Pancreas (tissue), 10 donors: ENCODE data around the gene COX6A1. TPM values are rescaled to one million over a fixed set of nuclear protein-coding genes. Genes with fewer than 3 reads are reported as not detected.
A peak's percentile ranks its signal among the peaks of the same experiment; 100 is the strongest.
"Not testable (repeated sequence)": the region's sequence is repeated elsewhere in the genome, so short reads cannot be mapped to it uniquely, and the experiment has no call there.

Experiments used
- ATAC-seq, 4 donors: fragments of 200-7000 bp; cut with Tn5 transposase; one replicate each; pipeline versions ENCODE4 v1.8.0 to v1.9.1; 2020; ENCODE audit warnings: mild to moderate bottlenecking in 4 of 4, moderate library complexity in 4 of 4
- DNase-seq, 6 donors: peaks; one replicate each; pipeline ENCODE4 v3.0.0-alpha.2; 2020
- FAIRE-seq: peaks from 2 replicates; lab custom pipeline; 2012; peaks lifted over from hg19 to GRCh38; lab: Jason Lieb, UNC
- H3K27ac ChIP-seq, 4 donors: fragments of 200-600 bp; sonication (generic); 1 replicate in 3 of 4; 2 replicates in 1 of 4; pipeline versions ENCODE4 v1.5.0 to v1.8.0; 2020
- H3K27me3 ChIP-seq, 4 donors: fragments of 200-600 bp; one replicate each; pipeline ENCODE4 v1.8.0; 2021
- H3K36me3 ChIP-seq, 3 donors: fragments of 200-600 bp; sonication (generic) in 1 of 3; one replicate each; pipeline versions ENCODE4 v1.5.0 to v1.8.0; 2020 to 2021
- H3K4me1 ChIP-seq, 3 donors: fragments of 200-600 bp; one replicate each; pipeline ENCODE4 v1.8.0; 2021
- H3K4me3 ChIP-seq, 4 donors: fragments of 200-600 bp; sonication (generic) in 2 of 4; one replicate each; pipeline versions ENCODE4 v1.5.0 to v1.8.0; 2020 to 2021
- H3K9me3 ChIP-seq, 4 donors: fragments of 200-600 bp; one replicate each; pipeline ENCODE4 v1.8.0; 2021
- WGBS, 2 donors: extraction: QIAGEN DNeasy Blood & Tissue Kit; methylation state at CpG; one replicate each; pipeline ENCODE4 v1.1.7; 2013; 5-methylcytosine and 5-hydroxymethylcytosine counted together
- intact Hi-C, 3 donors: fragments of 100-400 bp; cut with DNase I; formaldehyde crosslinking; loops; one replicate each; pipeline versions ENCODE4 v1.11.1 to v1.14.2; 2022
- polyA plus RNA-seq, 2 donors: library from polyadenylated mRNA; stranded (reverse); fragments of 200-250 nt; gene quantifications; one replicate each; pipeline ENCODE4 v1.2.3, GENCODE V29; 2013
- total RNA-seq, 6 donors: library from RNA; stranded (reverse); fragmentation: NEBNext Ultra II Directional in 4 of 6; extraction: Animal tissue kit (Norgen Biotek cat#: 25700) in 4 of 6; gene quantifications; one replicate each; pipeline versions ENCODE4 v1.2.1 to v1.2.4, GENCODE V29; 2021 to 2023
- TF ChIP-seq, protein P1 (sequence below), 4 donors: fragments of 200-600 bp; sonication (generic) in 3 of 4; IDR thresholded peaks; one replicate each; pipeline versions ENCODE4 v1.5.0 to v1.8.0; 2021; ENCODE audit warnings: antibody characterized with exemption in 4 of 4
- donor health status: healthy with polysubstance abuse.
- donor health status: DM: no; HTN: no; CAD: no; lungs with moderate emphysema.
- donor health status: DM: no; HTN: no; CAD: no.
- donor health status: control.
- donor health status: control.
- donor health status: Bipolar disorder and iron deficiency.
- donor health status: DM: yes; HTN: yes; CAD: no.
- donor health status: DM: no; HTN: no; CAD: no.
- donor health status: DM: no; HTN: no; CAD: no.
- donor health status: DM: yes; HTN: yes; CAD: no.

Gene COX6A1
- total and polyA plus RNA-seq, 8 donors, result 118 to 324 (median 144) TPM

DNA sequence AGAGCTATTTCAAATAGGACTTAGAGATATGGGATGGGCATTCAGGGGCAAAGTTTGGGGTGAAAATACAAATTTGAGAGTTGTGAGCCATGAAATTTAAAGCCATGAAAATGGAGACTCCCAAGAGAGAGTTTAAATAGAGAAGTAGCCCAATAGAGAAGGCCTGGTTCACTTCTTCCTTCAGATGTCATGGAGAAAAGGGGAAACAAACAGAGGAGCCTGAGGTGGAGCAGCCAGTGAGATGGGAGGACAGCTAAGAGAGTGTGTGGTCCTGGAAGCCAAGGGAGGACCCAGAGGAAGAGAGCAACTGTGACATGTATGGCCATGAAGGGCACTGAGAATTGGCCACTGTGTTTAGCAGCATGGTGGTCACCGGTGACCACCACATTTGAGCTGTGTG, 45.7 kb downstream of the COX6A1 start:
- H3K36me3 ChIP-seq, result no peaks in the 10 kb centered on the region
- FAIRE-seq (no peak), DNase-seq (no peak), ATAC-seq (no peak)
- H3K9me3 ChIP-seq, result no peaks in the 10 kb centered on the region
- H3K4me1 ChIP-seq, result peaks cover 0 to 3% (median 0%) of the 10 kb centered on the region in 3 donors
- H3K27ac ChIP-seq, result no peak overlapping the region
- WGBS, 2 donors, result 97 to 100% methylated on average over 1 of the region's 1 CpG
- H3K4me3 ChIP-seq, result no peak overlapping the region
- TF ChIP-seq, protein P1, sequence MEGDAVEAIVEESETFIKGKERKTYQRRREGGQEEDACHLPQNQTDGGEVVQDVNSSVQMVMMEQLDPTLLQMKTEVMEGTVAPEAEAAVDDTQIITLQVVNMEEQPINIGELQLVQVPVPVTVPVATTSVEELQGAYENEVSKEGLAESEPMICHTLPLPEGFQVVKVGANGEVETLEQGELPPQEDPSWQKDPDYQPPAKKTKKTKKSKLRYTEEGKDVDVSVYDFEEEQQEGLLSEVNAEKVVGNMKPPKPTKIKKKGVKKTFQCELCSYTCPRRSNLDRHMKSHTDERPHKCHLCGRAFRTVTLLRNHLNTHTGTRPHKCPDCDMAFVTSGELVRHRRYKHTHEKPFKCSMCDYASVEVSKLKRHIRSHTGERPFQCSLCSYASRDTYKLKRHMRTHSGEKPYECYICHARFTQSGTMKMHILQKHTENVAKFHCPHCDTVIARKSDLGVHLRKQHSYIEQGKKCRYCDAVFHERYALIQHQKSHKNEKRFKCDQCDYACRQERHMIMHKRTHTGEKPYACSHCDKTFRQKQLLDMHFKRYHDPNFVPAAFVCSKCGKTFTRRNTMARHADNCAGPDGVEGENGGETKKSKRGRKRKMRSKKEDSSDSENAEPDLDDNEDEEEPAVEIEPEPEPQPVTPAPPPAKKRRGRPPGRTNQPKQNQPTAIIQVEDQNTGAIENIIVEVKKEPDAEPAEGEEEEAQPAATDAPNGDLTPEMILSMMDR (IDR thresholded peaks at IDR 0.05), result no peak
- intact Hi-C loops, result no loop called here
- no peaks in the 10 kb centered on the region for H3K27me3 ChIP-seq

DNA sequence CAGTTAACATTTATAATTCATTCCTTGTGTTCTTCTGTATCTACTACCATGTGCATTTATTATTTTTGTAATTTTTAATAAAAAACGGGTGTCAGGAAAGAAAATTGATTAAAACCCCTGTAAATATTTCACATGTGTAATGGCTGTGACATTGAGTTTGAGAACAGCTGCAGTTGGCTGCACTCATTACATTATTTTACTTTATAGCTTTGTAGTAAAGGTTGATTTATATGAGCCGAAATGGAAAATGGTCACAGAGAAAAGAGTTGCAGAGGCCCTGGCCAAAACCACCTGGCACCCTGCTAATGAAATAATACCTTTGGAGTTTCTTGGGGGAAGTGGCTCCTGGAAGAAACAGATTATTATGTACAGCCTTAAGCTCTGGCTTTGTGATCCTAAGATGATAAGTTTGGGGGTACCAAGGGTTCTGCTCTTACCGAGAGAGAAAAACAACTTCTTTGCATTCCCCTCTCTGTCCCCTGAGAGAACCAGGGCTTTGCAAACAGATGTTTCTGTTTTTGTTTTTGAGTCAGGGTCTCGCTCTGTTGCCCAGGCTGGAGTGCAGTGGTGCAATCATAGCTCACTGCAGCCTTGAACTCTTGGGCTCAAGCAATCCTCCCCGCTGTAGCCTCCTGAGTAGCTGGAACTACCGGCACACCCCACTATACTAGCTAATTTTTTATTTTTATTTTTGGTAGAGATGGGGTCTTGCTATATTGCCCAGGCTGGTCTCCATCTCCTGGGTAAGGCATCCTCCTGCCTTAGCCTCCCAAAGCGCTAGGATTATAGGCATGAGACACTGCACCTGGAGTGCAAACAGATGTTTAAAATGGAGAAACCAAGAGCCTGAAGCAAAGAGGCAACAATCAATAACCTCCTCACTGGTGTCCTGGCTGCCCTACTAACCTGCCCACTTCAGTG, 48.3 kb downstream of the COX6A1 start:
- H3K36me3 ChIP-seq, result no peaks in the 10 kb centered on the region
- H3K9me3 ChIP-seq, result no peaks in the 10 kb centered on the region
- TF ChIP-seq, protein P1 (IDR thresholded peaks at IDR 0.05), result no peak
- ATAC-seq (no peak), FAIRE-seq (no peak), DNase-seq (no peak)
- H3K27me3 ChIP-seq, result no peaks in the 10 kb centered on the region
- WGBS, 2 donors, result 82 to 88% methylated on average over 7 of the region's 7 CpGs
- H3K27ac ChIP-seq, result no peak overlapping the region
- intact Hi-C loops, result no loop called here
- no peak overlapping the region for H3K4me3 ChIP-seq
- H3K4me1 ChIP-seq, result peaks cover 0 to 8% (median 3%) of the 10 kb centered on the region in 3 donors

DNA sequence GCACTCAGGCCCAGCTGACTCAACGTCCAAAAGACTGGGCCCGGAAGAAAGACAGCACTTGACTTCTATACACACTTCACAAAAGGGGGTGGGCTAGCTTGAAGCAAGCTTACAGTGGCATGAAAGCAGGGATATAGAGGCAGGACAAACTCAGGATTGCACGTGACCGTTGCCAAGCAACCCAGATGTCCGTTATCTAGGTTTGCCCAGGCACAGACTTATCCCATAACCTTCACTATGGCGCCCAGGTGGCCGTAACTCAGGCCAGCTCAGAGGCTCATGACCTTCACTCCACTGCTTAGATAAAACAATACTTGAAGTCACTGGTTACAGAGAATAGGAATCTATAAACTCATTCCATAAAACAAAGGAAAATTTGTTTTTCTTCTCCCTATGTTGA, 49.6 kb downstream of the COX6A1 start:
- peak overlapping the region in 2 of 4 donors; percentile 39 to 85 for H3K27ac ChIP-seq
- FAIRE-seq, H3K9me3 ChIP-seq, H3K4me3 ChIP-seq, H3K27me3 ChIP-seq, intact Hi-C loops, H3K36me3 ChIP-seq: not testable (repeated sequence)
- 39 to 49% methylated on average over 7 of the region's 7 CpGs for WGBS, 2 donors
- DNase-seq, result peak in 5 of 6 donors; percentile 49 to 85 (median 73)
- H3K4me1 ChIP-seq, result peaks cover 0 to 12% (median 3%) of the 10 kb centered on the region in 3 donors
- ATAC-seq, result peak; percentile 59 to 84 (median 78)

DNA sequence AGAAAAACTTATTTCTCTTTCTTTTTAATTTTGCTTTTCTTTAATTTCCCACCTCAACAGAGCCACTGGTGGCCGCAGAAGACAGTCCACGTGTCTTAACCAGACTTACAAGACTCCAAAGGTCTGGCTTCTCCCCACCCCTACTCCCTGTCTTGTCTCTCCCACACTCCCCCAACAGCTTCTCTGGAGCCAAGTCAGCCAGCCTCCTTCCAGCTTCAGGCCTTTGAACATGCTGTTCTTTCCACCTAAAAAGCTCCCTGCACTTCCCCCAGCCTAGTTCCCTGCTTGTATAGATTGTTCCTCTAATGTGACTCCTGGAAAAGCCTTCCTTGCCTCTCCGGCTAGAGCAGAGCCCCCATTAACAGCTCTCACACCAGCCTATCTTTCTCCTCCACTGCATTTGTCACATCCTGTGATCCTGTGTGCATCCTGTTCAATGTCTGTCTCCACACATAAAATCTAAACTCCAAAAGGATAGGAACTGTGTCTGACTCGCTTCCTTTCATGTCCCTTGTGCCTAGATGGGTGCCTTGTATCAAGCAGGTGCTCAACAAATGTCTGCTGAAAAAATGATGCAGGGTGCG, 50.2 kb downstream of the COX6A1 start:
- peak overlapping the region; percentile 20 to 85 (median 33) for H3K27ac ChIP-seq
- no peaks in the 10 kb centered on the region for H3K36me3 ChIP-seq
- no peaks in the 10 kb centered on the region for H3K27me3 ChIP-seq
- peaks cover 0 to 12% (median 3%) of the 10 kb centered on the region in 3 donors for H3K4me1 ChIP-seq
- no peak for FAIRE-seq
- ATAC-seq, result peak in 3 of 4 donors; percentile 22 to 56 (median 34)
- WGBS, 2 donors, result 58 to 64% methylated on average over 5 of the region's 5 CpGs
- intact Hi-C loops, result no loop called here
- H3K9me3 ChIP-seq, result no peaks in the 10 kb centered on the region
- peak in 1 of 6 donors; percentile 8 for DNase-seq
- no peak overlapping the region for H3K4me3 ChIP-seq
- TF ChIP-seq, protein P1 (IDR thresholded peaks at IDR 0.05), result no peak

DNA sequence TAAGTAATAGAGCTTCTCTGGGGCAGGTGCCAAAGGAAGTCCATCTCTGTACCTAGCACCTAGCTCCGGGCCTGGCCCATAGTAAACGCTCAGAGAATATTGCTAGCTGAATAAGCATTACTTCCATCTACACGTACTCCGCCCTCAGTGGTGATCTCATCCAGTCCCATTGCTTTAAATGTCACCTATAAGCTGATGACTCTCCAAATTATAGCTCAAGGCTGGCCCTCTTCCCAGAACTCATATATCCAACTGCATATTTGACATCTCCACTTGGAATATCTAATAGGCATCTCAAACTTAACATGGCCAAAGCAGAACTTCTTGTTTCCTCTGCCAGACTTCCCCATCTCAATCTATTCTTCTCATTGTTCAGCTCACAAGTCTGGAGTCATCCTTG, 51.1 kb downstream of the COX6A1 start:
- FAIRE-seq (no peak), DNase-seq (no peak), ATAC-seq (no peak)
- Histone ChIP-seq H3K27me3 (no peaks in the 10 kb centered on the region), H3K36me3 (no peaks in the 10 kb centered on the region), H3K4me3 (no peak overlapping the region), H3K9me3 (no peaks in the 10 kb centered on the region), H3K4me1 (peaks cover 0 to 12% (median 3%) of the 10 kb centered on the region in 3 donors), H3K27ac (no peak overlapping the region)
- TF ChIP-seq, protein P1 (IDR thresholded peaks at IDR 0.05), result no peak
- intact Hi-C loops, result no loop called here
- 97% methylated on average over 4 of the region's 4 CpGs for WGBS, 2 donors
